Occipital lobe (tissue), 2 donors: ENCODE data around the gene ATXN1. TPM values are rescaled to one million over a fixed set of nuclear protein-coding genes. Genes with fewer than 3 reads are reported as not detected.
"Not testable (repeated sequence)": the region's sequence is repeated elsewhere in the genome, so short reads cannot be mapped to it uniquely, and the experiment has no call there.

ENCODE experiments used
- DNase-seq: peaks from one replicate; lab custom pipeline; 2025; lab: John Stamatoyannopoulos, UW
- total RNA-seq: library from RNA; depleted of rRNA; stranded (reverse); fragments of >200 nt; gene quantifications from one replicate; pipeline ENCODE4 v1.2.3, GENCODE V29; 2014

ATXN1 gene
- total RNA-seq, 1 donor from 2014 or later, result 102 TPM

GRCh38 chr6:16285467-16286150, 475.7 kb downstream of the ATXN1 start:
- DNase-seq, result no peak

GRCh38 chr6:16284472-16284871, 476.8 kb downstream of the ATXN1 start:
- DNase-seq, result no peak

GRCh38 chr6:16282370-16282769, 478.9 kb downstream of the ATXN1 start:
- DNase-seq, result no peak

GRCh38 chr6:16279243-16279642, 482.0 kb downstream of the ATXN1 start:
- no peak for DNase-seq

GRCh38 chr6:16278750-16279149, 482.5 kb downstream of the ATXN1 start:
- no peak for DNase-seq

- no peak for DNase-seq
Observed at GRCh38 chr6:16278048-16278724, 483.1 kb downstream of the ATXN1 start.

- no peak for DNase-seq
Observed at GRCh38 chr6:16277101-16277981, 483.9 kb downstream of the ATXN1 start.

GRCh38 chr6:16274885-16275589, 486.2 kb downstream of the ATXN1 start:
- DNase-seq, result no peak

- no peak for DNase-seq
Observed at GRCh38 chr6:16274483-16274882, 486.8 kb downstream of the ATXN1 start.

- DNase-seq, result no peak
Observed at GRCh38 chr6:16273256-16273655, 488.0 kb downstream of the ATXN1 start.

GRCh38 chr6:16272201-16272600, 489.1 kb downstream of the ATXN1 start:
- no peak for DNase-seq

- DNase-seq, result no peak
Observed at GRCh38 chr6:16271428-16271827, 489.8 kb downstream of the ATXN1 start.

- no peak for DNase-seq
Observed at GRCh38 chr6:16270178-16270794, 491.0 kb downstream of the ATXN1 start.

- not testable (repeated sequence) for DNase-seq
Observed at GRCh38 chr6:16269442-16270070, 491.7 kb downstream of the ATXN1 start.

- DNase-seq, result no peak
Observed at GRCh38 chr6:16267428-16268263, 493.6 kb downstream of the ATXN1 start.

GRCh38 chr6:16265351-16266341, 495.6 kb downstream of the ATXN1 start:
- DNase-seq, result no peak

- DNase-seq, result no peak
Observed at GRCh38 chr6:16264785-16265184, 496.5 kb downstream of the ATXN1 start.

- DNase-seq, result not testable (repeated sequence)
Observed at GRCh38 chr6:16263464-16264099, 497.7 kb downstream of the ATXN1 start.
